ENCODE results near the gene SUMO1. TPM values are rescaled to one million over a fixed set of nuclear protein-coding genes. Genes with fewer than 3 reads are reported as not detected.

SUMO1 gene
- total and polyA plus RNA-seq, 9 of the 15 experiments (the other 6 are each of a cell fraction or from before 2014, with no cell fraction given) = 63.7 to 292 (median 92.0) TPM

DNA sequence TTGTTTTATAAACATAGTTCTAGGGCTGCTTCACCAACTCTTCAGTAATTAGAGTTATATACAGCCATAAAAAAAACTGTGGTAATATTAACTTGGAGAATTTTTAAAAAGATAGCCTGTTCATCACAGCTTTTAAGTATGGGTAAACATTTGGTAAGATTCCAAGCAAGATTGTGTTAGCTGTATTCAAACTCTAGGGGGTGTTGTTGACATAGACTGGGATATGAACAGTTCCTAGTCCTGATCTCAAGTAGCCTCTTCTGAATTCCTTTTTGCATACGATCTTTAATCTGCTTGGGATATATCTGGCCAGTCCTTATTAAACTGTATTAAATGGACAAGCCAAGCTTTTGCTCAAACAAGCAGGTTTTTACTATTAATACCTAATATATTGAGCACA lies 40.5 kb upstream of the SUMO1 start:
- Histone ChIP-seq H3K4me1 (replicated peaks in 1 of 2; ENCODE audit: control insufficient read depth in 2 of 2, insufficient read depth in 2 of 2, low read length in 2 of 2) (no peaks in the 10 kb centered on the region), H3K27ac (ENCODE audit: extremely low read depth, low read depth, low read length) (no peak overlapping the region), H3K9me3 (replicated peaks; ENCODE audit: control insufficient read depth, insufficient read depth, low read depth, low read length) (no peaks in the 10 kb centered on the region), H3K36me3 (ENCODE audit: control insufficient read depth, insufficient read depth, low read length) (peaks cover 90% of the 10 kb centered on the region), H2AFZ (ENCODE audit: low read depth, low read length) (no peak overlapping the region), H3K4me3 (no peak overlapping the region), H3K9me1 (ENCODE audit: control insufficient read depth, insufficient read depth, low read length) (no peaks in the 10 kb centered on the region), H3K4me2 (ENCODE audit: insufficient read depth, low read length) (no peak overlapping the region), H4K20me1 (replicated peaks; ENCODE audit: control insufficient read depth, insufficient read depth, low read length) (peaks cover 6% of the 10 kb centered on the region), H3K27me3 (ENCODE audit: control insufficient read depth in 2 of 2, insufficient read depth in 2 of 2, low read length in 2 of 2) (no peaks in the 10 kb centered on the region), H3K9ac (ENCODE audit: insufficient read depth in 1 of 2, low read depth in 2 of 2, low read length in 2 of 2) (no peak overlapping the region), H3K79me2 (ENCODE audit: control insufficient read depth, insufficient read depth, low read length) (peaks cover 89% of the 10 kb centered on the region)
- 38% methylated on average over 1 of the region's 1 CpG for WGBS (ENCODE audit: insufficient coverage, low coverage, missing lambda C conversion rate)
- DNase-seq (ENCODE audit: extremely low read depth in 1 of 4, low spot score in 3 of 4) = peak in 1 of 4 experiments; percentile 14
- CTCF ChIA-PET (ENCODE audit: low intra/inter-chr PET ratio) = interaction anchor here (0.6 kb wide), 1 partner anchor 295 kb away, joined by 3 read pairs; no protein-coding TSS in a partner anchor
- FAIRE-seq = no peak
- ATAC-seq = peak; percentile 73
- intact Hi-C loops (cut with micrococcal nuclease) (no loop called here), in situ Hi-C loops (cut with MboI) (no loop called here)
- POLR2A ChIA-PET = interaction anchor here (0.9 to 3.6 kb wide), 5 partner anchors 8 to 57 kb away, joined by 4 to 24 read pairs (median 6); no protein-coding TSS in a partner anchor
- no TSS peak for BruUV-seq (replicated peaks)
- TF ChIP-seq GABPA (tag; conservative IDR thresholded peaks at IDR 0.05; ENCODE audit: low read depth) (no peak), RNF219 (CRISPR knock-in tag; IDR thresholded peaks at IDR 0.05) (no peak), TOE1 (IDR thresholded peaks at IDR 0.05; ENCODE audit: borderline replicate concordance) (no peak), TOE1 (CRISPR knock-in tag; IDR thresholded peaks at IDR 0.05; ENCODE audit: borderline replicate concordance, low read depth) (no peak), ZNF644 (tag; IDR thresholded peaks at IDR 0.05; ENCODE audit: low read depth) (no peak), POLR3A (IDR thresholded peaks at IDR 0.05; ENCODE audit: borderline replicate concordance, extremely low read depth, insufficient read depth, insufficient read length) (no peak), POLR2H (tag; IDR thresholded peaks at IDR 0.05; ENCODE audit: low read depth) (no peak), RAD21 (CRISPR knock-in tag; conservative IDR thresholded peaks at IDR 0.05 in 1 of 2, IDR thresholded peaks at IDR 0.05 in 1 of 2) (peak in 1 of 2 experiments; percentile 33; a peak in 2 of 4 replicates), MCM5 (IDR thresholded peaks at IDR 0.05; ENCODE audit: low read depth) (no peak)
- TF ChIP-seq, protein P1, sequence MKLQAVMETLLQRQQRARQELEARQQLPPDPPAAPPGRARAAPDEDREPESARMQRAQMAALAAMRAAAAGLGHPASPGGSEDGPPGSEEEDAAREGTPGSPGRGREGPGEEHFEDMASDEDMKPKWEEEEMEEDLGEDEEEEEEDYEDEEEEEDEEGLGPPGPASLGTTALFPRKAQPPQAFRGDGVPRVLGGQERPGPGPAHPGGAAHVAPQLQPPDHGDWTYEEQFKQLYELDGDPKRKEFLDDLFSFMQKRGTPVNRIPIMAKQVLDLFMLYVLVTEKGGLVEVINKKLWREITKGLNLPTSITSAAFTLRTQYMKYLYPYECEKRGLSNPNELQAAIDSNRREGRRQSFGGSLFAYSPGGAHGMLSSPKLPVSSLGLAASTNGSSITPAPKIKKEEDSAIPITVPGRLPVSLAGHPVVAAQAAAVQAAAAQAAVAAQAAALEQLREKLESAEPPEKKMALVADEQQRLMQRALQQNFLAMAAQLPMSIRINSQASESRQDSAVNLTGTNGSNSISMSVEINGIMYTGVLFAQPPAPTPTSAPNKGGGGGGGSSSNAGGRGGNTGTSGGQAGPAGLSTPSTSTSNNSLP (IDR thresholded peaks at IDR 0.05; ENCODE audit: borderline replicate concordance, low read depth, low read length) = no peak
- TF ChIP-seq, protein P2, sequence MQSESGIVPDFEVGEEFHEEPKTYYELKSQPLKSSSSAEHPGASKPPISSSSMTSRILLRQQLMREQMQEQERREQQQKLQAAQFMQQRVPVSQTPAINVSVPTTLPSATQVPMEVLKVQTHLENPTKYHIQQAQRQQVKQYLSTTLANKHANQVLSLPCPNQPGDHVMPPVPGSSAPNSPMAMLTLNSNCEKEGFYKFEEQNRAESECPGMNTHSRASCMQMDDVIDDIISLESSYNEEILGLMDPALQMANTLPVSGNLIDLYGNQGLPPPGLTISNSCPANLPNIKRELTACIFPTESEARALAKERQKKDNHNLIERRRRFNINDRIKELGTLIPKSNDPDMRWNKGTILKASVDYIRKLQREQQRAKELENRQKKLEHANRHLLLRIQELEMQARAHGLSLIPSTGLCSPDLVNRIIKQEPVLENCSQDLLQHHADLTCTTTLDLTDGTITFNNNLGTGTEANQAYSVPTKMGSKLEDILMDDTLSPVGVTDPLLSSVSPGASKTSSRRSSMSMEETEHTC (IDR thresholded peaks at IDR 0.05) = no peak
- TF ChIP-seq, protein P3, sequence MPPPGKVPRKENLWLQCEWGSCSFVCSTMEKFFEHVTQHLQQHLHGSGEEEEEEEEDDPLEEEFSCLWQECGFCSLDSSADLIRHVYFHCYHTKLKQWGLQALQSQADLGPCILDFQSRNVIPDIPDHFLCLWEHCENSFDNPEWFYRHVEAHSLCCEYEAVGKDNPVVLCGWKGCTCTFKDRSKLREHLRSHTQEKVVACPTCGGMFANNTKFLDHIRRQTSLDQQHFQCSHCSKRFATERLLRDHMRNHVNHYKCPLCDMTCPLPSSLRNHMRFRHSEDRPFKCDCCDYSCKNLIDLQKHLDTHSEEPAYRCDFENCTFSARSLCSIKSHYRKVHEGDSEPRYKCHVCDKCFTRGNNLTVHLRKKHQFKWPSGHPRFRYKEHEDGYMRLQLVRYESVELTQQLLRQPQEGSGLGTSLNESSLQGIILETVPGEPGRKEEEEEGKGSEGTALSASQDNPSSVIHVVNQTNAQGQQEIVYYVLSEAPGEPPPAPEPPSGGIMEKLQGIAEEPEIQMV (tag; conservative IDR thresholded peaks at IDR 0.05; ENCODE audit: low read depth) = no peak

All from K562 (cell line).